ENCODE data around the gene SLC39A12. TPM values are rescaled to one million over a fixed set of nuclear protein-coding genes. Genes with fewer than 3 reads are reported as not detected.

The SLC39A12 gene
- total and polyA plus RNA-seq, 10 of the 15 experiments (the other 5 are each of a cell fraction or from before 2014, with no cell fraction given): 0.47 to 1.5 (median 0.68) TPM; not detected in 1

DNA sequence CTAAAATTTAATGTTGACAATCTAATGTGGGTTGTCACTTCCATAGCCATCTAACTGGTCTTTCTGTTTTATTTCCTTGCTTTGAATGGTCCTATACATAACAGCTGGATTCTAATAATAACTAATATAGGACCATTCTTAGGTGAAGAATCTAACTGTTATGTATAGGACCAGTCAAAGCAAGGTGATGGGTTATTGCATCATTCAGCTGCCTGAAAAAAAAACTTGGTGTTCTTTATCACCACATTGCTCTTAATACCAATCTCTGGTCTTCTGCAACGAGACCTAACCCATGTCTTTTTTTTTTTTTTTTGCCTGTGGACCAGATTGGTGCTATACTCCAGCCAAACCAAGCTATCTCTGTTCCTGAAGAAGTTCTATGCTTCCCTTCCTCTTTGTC, 45.7 kb upstream of the SLC39A12 start:
- H3K4me3 ChIP-seq: no peak overlapping the region
- H3K36me3 ChIP-seq (ENCODE audit: control insufficient read depth in 2 of 2, insufficient read depth in 2 of 2, low read length in 1 of 2): no peaks in the 10 kb centered on the region
- H3K79me2 ChIP-seq (ENCODE audit: control insufficient read depth, insufficient read depth, low read length): no peaks in the 10 kb centered on the region
- H3K27ac ChIP-seq (ENCODE audit: control insufficient read depth, insufficient read depth): no peak overlapping the region
- no peaks in the 10 kb centered on the region for H3K9me3 ChIP-seq (replicated peaks; ENCODE audit: control insufficient read depth, insufficient read depth, low read length)
- no peak for ATAC-seq
- DNase-seq (ENCODE audit: low read depth, low spot score): no peak
- no peaks in the 10 kb centered on the region for H3K27me3 ChIP-seq (replicated peaks in 1 of 2; ENCODE audit: control insufficient read depth in 2 of 2, insufficient read depth in 2 of 2, low read length in 1 of 2)
- no peak overlapping the region for H3K9ac ChIP-seq (ENCODE audit: control insufficient read depth, insufficient read depth, low read length)
- no peaks in the 10 kb centered on the region for H3K4me1 ChIP-seq (ENCODE audit: control insufficient read depth, insufficient read depth, low read length)
- POLR2A ChIA-PET: no interaction called here
- H2AFZ ChIP-seq (ENCODE audit: control insufficient read depth, low read depth, low read length): no peak overlapping the region
- intact Hi-C loops (cut with micrococcal nuclease; ENCODE audit: unreplicated experiment) (no loop called here), in situ Hi-C loops (cut with MboI) (no loop called here)
- RAD21 ChIA-PET (ENCODE audit: unreplicated experiment): no interaction called here
- SMC1A ChIA-PET (ENCODE audit: uncharacterized antibody, unreplicated experiment): no interaction called here
- H3K4me2 ChIP-seq (ENCODE audit: control insufficient read depth, insufficient read depth): no peak overlapping the region
- BruUV-seq (replicated peaks): no TSS peak
- 0% methylated on average over 1 of the region's 1 CpG for whole genome bisulfite sequencing (ENCODE audit: insufficient coverage, insufficient replicate concordance, low lambda C conversion rate, missing lambda C conversion rate)
- H4K20me1 ChIP-seq (ENCODE audit: control insufficient read depth, insufficient read depth): no peaks in the 10 kb centered on the region
- TF ChIP-seq, protein P1, sequence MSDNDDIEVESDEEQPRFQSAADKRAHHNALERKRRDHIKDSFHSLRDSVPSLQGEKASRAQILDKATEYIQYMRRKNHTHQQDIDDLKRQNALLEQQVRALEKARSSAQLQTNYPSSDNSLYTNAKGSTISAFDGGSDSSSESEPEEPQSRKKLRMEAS (IDR thresholded peaks at IDR 0.05; ENCODE audit: low read depth, low read length): no peak
- TF ChIP-seq ASH2L (IDR thresholded peaks at IDR 0.05; ENCODE audit: borderline replicate concordance, low read depth): no peak
- TF ChIP-seq, protein P2, sequence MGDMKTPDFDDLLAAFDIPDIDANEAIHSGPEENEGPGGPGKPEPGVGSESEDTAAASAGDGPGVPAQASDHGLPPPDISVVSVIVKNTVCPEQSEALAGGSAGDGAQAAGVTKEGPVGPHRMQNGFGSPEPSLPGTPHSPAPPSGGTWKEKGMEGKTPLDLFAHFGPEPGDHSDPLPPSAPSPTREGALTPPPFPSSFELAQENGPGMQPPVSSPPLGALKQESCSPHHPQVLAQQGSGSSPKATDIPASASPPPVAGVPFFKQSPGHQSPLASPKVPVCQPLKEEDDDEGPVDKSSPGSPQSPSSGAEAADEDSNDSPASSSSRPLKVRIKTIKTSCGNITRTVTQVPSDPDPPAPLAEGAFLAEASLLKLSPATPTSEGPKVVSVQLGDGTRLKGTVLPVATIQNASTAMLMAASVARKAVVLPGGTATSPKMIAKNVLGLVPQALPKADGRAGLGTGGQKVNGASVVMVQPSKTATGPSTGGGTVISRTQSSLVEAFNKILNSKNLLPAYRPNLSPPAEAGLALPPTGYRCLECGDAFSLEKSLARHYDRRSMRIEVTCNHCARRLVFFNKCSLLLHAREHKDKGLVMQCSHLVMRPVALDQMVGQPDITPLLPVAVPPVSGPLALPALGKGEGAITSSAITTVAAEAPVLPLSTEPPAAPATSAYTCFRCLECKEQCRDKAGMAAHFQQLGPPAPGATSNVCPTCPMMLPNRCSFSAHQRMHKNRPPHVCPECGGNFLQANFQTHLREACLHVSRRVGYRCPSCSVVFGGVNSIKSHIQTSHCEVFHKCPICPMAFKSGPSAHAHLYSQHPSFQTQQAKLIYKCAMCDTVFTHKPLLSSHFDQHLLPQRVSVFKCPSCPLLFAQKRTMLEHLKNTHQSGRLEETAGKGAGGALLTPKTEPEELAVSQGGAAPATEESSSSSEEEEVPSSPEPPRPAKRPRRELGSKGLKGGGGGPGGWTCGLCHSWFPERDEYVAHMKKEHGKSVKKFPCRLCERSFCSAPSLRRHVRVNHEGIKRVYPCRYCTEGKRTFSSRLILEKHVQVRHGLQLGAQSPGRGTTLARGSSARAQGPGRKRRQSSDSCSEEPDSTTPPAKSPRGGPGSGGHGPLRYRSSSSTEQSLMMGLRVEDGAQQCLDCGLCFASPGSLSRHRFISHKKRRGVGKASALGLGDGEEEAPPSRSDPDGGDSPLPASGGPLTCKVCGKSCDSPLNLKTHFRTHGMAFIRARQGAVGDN (IDR thresholded peaks at IDR 0.05): no peak
- no peak for TF ChIP-seq BACH1 (IDR thresholded peaks at IDR 0.05; ENCODE audit: borderline replicate concordance)
- CTCF ChIA-PET: interaction anchor here (1.2 to 2.0 kb wide), 3 partner anchors 199 to 308 kb away, joined by 3 to 4 read pairs (median 4); no protein-coding TSS in a partner anchor
- no peak for FAIRE-seq
